KMS-11 (cell line): ENCODE results near the gene KLF15.

Experiments
- H2AFZ ChIP-seq: fragments of 200-600 bp; sonication (generic); 2 replicates; pipeline ENCODE4 v1.6.1; 2016; ENCODE audit warnings: antibody characterized with exemption, mixed run types, low read depth
- H3K27ac ChIP-seq: fragments of 200-600 bp; sonication (generic); 2 replicates; pipeline ENCODE4 v1.6.1; 2016; ENCODE audit warnings: mild to moderate bottlenecking, mixed run types
- H3K27me3 ChIP-seq: fragments of 200-600 bp; sonication (generic); 2 replicates; pipeline ENCODE4 v1.6.1; 2017; ENCODE audit warnings: mild to moderate bottlenecking, low read depth, mixed run types, moderate library complexity; ENCODE audit not compliant: insufficient read depth
- H3K36me3 ChIP-seq: fragments of 200-600 bp; sonication (generic); 2 replicates; pipeline ENCODE4 v1.6.1; 2017; ENCODE audit warnings: mild to moderate bottlenecking, mixed run types; ENCODE audit not compliant: insufficient read depth
- H3K4me1 ChIP-seq: fragments of 200-600 bp; sonication (generic); 2 replicates; pipeline ENCODE4 v1.6.1; 2016; ENCODE audit warnings: mild to moderate bottlenecking, low read depth, mixed run types; ENCODE audit not compliant: poor library complexity, severe bottlenecking
- H3K4me2 ChIP-seq: fragments of 200-600 bp; sonication (generic); 2 replicates; pipeline ENCODE4 v1.7.0; 2016; ENCODE audit warnings: mild to moderate bottlenecking, mixed run types
- H3K4me3 ChIP-seq: fragments of 200-600 bp; sonication (generic); IDR thresholded peaks from 2 replicates; pipeline ENCODE4 v1.6.1; 2017; ENCODE audit warnings: low read depth, low read length, mixed read lengths; ENCODE audit not compliant: insufficient read depth
- H3K79me2 ChIP-seq: fragments of 200-600 bp; sonication (generic); 2 replicates; pipeline ENCODE4 v1.6.1; 2016; ENCODE audit warnings: low read depth, mixed run types; ENCODE audit not compliant: insufficient read depth
- H3K9ac ChIP-seq: fragments of 200-600 bp; sonication (generic); 2 replicates; pipeline ENCODE4 v1.6.1; 2016; ENCODE audit warnings: mild to moderate bottlenecking, mixed run types
- H4K20me1 ChIP-seq: fragments of 200-600 bp; sonication (generic); 2 replicates; pipeline ENCODE4 v1.6.1; 2016; ENCODE audit warnings: mild to moderate bottlenecking, mixed run types; ENCODE audit not compliant: insufficient read depth
- CTCF ChIP-seq: fragments of 200-600 bp; sonication (generic); conservative IDR thresholded peaks from 2 replicates; pipeline ENCODE4 v1.6.1; 2017; ENCODE audit warnings: low read depth, mild to moderate bottlenecking, antibody characterized with exemption, low read length, moderate library complexity, mixed read lengths

The KLF15 gene

GRCh38 chr3:126308394-126309125 is 48.6 kb downstream of the KLF15 start:
- no peak overlapping the region for H3K4me2 ChIP-seq
- TF ChIP-seq CTCF = no peak
- H3K27me3 ChIP-seq = no peaks in the 10 kb centered on the region
- H4K20me1 ChIP-seq = no peaks in the 10 kb centered on the region
- no peaks in the 10 kb centered on the region for H3K4me1 ChIP-seq
- no peak overlapping the region for H3K4me3 ChIP-seq
- H3K36me3 ChIP-seq = no peaks in the 10 kb centered on the region
- no peak overlapping the region for H2AFZ ChIP-seq
- H3K79me2 ChIP-seq = no peaks in the 10 kb centered on the region
- H3K9ac ChIP-seq = no peak overlapping the region
- no peak overlapping the region for H3K27ac ChIP-seq

GRCh38 chr3:126307591-126308393 is 49.4 kb downstream of the KLF15 start:
- H4K20me1 ChIP-seq = no peaks in the 10 kb centered on the region
- no peak overlapping the region for H3K4me2 ChIP-seq
- no peak overlapping the region for H3K27ac ChIP-seq
- H3K9ac ChIP-seq = no peak overlapping the region
- H3K4me3 ChIP-seq = no peak overlapping the region
- H3K27me3 ChIP-seq = no peaks in the 10 kb centered on the region
- H3K36me3 ChIP-seq = no peaks in the 10 kb centered on the region
- TF ChIP-seq CTCF = no peak
- H2AFZ ChIP-seq = no peak overlapping the region
- H3K4me1 ChIP-seq = no peaks in the 10 kb centered on the region
- H3K79me2 ChIP-seq = no peaks in the 10 kb centered on the region

GRCh38 chr3:126306888-126307482 is 50.2 kb downstream of the KLF15 start:
- Histone ChIP-seq H3K27me3 (no peaks in the 10 kb centered on the region), H3K36me3 (no peaks in the 10 kb centered on the region), H3K79me2 (no peaks in the 10 kb centered on the region), H3K4me3 (no peak overlapping the region), H2AFZ (no peak overlapping the region), H3K27ac (no peak overlapping the region), H3K9ac (no peak overlapping the region), H4K20me1 (no peaks in the 10 kb centered on the region), H3K4me1 (no peaks in the 10 kb centered on the region), H3K4me2 (no peak overlapping the region)
- TF ChIP-seq CTCF = no peak

GRCh38 chr3:126306397-126306796 is 50.8 kb downstream of the KLF15 start:
- TF ChIP-seq CTCF = no peak
- Histone ChIP-seq H3K79me2 (no peaks in the 10 kb centered on the region), H3K27ac (no peak overlapping the region)

More at GRCh38 chr3:126306397-126306796, 50.8 kb downstream of the KLF15 start:
- Histone ChIP-seq H3K27me3 (no peaks in the 10 kb centered on the region), H4K20me1 (no peaks in the 10 kb centered on the region), H3K4me1 (no peaks in the 10 kb centered on the region), H2AFZ (no peak overlapping the region), H3K9ac (no peak overlapping the region), H3K4me2 (no peak overlapping the region), H3K4me3 (no peak overlapping the region), H3K36me3 (no peaks in the 10 kb centered on the region)
